KOPT-K1 (cell line): Measurements from ENCODE around the gene MALRD1.

ENCODE experiments used
- H3K27ac ChIP-seq: fragments of 200-600 bp; sonication (generic); 2 replicates; pipeline ENCODE4 v1.5.1; 2016; ENCODE audit warnings: antibody characterized with exemption, mild to moderate bottlenecking, low read depth, low read length; ENCODE audit not compliant: poor library complexity, severe bottlenecking
- H3K36me3 ChIP-seq: fragments of 200-600 bp; sonication (generic); 2 replicates; pipeline ENCODE4 v1.5.1; 2017; ENCODE audit warnings: antibody characterized with exemption, mild to moderate bottlenecking, low read length, moderate library complexity; ENCODE audit not compliant: insufficient read depth
- H3K9me3 ChIP-seq: fragments of 200-600 bp; sonication (generic); 2 replicates; pipeline ENCODE4 v1.5.1; 2017; ENCODE audit warnings: antibody characterized with exemption, low read length, mild to moderate bottlenecking; ENCODE audit not compliant: insufficient read depth, poor library complexity, severe bottlenecking

Gene MALRD1

DNA sequence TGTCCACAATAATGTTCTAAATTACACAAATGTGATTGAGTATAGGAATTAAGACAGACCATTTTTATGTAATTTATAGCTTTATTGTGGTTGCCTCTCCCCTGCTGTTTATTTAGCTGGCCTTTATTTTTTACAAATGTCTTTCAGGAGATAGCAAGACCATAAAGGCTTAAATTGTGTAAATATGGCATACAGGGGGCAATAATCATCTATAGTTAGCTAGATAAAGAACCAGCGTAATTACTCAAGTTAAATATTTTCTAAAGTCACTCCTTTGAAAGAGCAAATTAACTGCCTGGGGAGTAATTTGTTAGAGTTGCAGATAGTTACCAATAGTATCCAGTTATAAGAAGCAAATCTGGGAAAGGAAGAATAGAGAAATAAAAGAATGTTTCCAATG lies at the start of gene MALRD1:
TSS of gene MALRD1 (plus strand) at position 313 of the 400 bp plus-strand sequence. CDS start 138 bp downstream, outside the sequence.
- no peaks in the 10 kb centered on the region for H3K9me3 ChIP-seq
- H3K27ac ChIP-seq = no peak within 1 kb of the TSS
- no peaks in the 10 kb centered on the region for H3K36me3 ChIP-seq

DNA sequence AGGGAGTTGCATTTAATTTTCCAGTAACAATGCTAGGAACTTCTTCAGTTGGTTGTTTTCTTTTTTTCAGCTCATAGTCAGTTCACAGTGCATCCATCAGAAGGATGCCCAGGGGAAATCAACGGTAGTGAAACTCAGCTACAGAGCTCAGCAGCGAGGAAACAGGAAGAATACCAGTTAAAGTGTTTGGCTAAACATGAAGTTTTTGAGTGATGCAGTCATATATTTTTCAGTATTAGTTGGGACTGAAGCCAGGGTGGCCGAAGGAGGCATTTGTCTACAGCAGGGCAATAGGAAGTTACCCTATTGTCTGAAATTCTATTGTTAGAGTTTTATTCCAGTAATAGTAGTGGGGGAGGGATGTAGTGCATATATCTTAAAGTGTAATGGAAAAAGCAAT lies 45.3 kb upstream of the MALRD1 start:
- H3K9me3 ChIP-seq = no peaks in the 10 kb centered on the region

DNA sequence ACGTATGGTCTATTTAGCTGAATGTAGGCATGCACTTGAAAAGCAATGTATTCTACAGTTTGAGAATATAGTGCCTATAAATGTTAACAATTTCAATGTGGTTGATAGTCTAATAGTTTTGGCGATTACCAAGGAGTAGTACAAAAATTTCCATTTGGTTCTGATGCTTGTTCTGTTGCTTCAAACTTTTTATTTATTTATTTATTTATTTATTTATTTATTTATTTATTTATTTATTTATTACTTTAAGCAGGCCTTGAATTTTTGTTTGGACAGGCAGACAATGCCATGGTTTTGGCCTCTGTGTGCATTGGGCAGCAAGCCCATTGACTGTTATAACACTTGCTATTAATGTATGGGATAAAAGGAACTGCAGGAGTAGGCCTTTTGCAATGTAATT lies 36.5 kb upstream of the MALRD1 start:
- H3K9me3 ChIP-seq = no peaks in the 10 kb centered on the region
- no peak overlapping the region for H3K27ac ChIP-seq
- no peaks in the 10 kb centered on the region for H3K36me3 ChIP-seq

More for the DNA sequence above, 45.3 kb upstream of the MALRD1 start:
- H3K36me3 ChIP-seq = no peaks in the 10 kb centered on the region
- H3K27ac ChIP-seq = no peak overlapping the region

DNA sequence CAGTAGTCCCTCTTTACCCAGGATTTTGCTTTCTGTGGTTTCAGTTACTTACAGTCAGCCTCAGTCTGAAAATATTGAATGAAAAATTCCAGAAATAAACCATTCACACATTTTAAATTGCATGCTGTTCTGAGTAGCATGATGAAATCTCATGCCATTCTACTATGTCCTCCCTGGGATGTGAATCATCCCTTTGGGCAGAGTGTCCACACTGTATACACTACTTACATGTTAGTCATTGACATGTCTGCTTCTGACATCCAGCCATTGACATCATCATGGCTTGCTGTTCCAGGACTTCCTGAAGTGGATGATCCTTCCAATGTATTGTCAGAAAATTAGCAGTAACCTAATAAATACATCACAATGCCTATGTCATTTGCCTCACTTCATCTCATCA lies 34.6 kb upstream of the MALRD1 start:
- no peaks in the 10 kb centered on the region for H3K36me3 ChIP-seq
- H3K9me3 ChIP-seq = no peaks in the 10 kb centered on the region
- H3K27ac ChIP-seq = no peak overlapping the region

DNA sequence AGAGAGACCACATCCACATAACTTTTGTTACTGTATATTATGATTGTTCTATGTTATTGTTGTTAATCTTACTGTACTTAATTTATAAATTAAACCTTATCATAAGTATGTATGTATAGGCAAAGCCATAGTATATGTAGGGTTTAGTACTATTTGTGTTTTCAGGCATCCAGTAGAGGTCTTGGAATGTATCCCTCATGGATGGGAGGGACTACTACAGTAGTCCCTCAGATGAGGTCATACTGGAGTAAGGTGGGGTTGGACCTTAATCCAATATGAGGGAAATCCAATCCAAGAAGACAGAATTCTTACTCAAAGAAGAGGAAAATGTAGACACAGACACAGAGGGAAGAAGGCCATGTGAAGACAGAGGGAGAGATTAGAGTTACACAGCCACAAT lies 34.1 kb upstream of the MALRD1 start:
- no peaks in the 10 kb centered on the region for H3K9me3 ChIP-seq
- H3K27ac ChIP-seq = no peak overlapping the region
- H3K36me3 ChIP-seq = no peaks in the 10 kb centered on the region

DNA sequence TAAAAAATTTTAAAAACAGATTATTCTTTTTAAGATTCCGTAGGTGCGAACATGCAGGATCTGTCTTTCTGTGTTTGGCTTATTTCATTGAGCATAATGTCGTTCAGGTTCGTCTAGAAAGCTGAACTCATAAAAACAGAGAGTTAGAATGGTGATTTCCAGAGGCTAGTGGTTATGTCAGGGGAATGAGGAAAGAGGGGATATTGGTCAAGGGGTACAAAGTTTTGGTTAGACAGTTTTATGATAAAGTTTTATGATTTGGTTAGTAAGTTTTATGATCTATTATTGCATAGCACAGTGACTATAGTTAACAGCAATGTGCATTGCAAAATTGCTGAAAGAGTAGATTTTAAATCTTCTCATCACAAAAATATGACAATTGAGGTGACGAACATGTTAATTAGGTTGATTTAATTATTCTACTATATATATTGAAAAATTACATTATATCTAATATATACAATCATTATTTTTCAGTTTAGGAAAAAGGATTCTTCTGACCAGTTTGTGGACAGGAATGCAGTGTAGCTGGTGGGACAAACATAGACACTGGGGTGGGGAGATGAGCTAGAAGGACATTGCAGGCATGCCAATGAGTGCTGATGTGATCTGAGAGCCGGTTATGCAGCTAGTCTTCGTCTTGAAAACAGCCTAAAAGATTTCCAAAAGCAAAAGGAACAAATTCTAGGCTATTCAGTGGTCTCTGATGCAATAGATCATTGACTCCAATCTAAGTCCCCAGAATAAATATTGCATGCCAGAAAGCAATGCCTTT lies 31.3 kb upstream of the MALRD1 start:
- no peak overlapping the region for H3K27ac ChIP-seq
- no peaks in the 10 kb centered on the region for H3K9me3 ChIP-seq
- no peaks in the 10 kb centered on the region for H3K36me3 ChIP-seq

DNA sequence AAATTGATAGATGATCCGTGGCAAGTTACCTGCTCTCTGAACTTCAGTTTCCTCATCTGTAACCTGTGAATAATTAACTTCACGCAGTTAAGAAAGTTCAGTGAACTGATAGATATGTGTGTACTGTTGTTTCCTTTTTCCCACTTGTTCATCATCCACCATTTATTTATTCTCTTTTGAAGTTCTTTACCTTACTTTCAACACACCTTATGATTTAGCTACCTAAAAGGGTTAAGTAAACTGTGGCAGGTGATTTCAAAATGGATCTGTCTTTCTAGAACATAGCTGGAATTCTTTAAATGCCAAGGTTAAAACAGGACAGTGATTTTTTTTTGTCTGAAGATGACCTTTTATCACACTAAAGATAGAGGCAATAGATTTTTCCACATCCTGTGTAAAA lies 27.4 kb upstream of the MALRD1 start:
- H3K36me3 ChIP-seq = no peaks in the 10 kb centered on the region
- no peaks in the 10 kb centered on the region for H3K9me3 ChIP-seq
- no peak overlapping the region for H3K27ac ChIP-seq

DNA sequence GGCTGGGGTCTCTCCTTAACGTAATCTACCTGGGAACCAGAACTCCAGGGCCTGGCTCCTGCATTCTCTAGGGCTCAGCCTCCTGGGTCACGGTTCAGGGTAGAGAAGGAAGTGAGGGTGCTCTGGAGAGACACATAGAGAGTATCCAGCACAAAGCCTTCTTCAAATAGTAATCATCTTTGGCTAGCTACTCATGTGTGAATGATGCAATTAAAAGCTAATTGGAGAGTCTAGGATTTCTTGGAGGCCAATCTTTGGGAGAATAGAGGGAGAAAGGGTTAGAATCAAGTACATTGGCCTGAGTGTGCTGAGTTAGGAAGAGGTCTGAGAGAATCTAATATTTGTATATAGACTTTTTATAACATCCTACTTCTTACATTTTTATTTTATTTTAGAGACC lies 24.0 kb upstream of the MALRD1 start:
- no peak overlapping the region for H3K27ac ChIP-seq
- no peaks in the 10 kb centered on the region for H3K36me3 ChIP-seq
- no peaks in the 10 kb centered on the region for H3K9me3 ChIP-seq

DNA sequence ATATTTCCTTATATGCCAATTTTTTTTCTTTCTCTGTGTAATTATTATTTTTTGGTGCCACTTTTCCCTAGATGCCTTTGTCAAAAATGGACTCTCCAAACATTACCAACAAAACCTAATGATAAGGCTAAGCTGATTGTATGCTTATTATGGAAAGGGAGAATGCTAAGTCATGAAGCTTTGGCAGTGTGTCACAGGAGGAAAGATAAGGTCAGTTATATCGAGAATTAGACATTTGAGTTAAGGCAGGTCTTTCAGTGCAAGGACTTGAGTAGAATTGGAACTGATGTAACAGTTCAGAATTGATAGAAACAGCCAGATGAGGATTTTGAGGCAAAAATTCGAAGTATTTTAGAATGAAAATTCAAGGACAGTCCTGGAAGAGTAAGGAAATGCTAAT lies 16.8 kb upstream of the MALRD1 start:
- H3K36me3 ChIP-seq = no peaks in the 10 kb centered on the region
- no peak overlapping the region for H3K27ac ChIP-seq
- H3K9me3 ChIP-seq = no peaks in the 10 kb centered on the region

DNA sequence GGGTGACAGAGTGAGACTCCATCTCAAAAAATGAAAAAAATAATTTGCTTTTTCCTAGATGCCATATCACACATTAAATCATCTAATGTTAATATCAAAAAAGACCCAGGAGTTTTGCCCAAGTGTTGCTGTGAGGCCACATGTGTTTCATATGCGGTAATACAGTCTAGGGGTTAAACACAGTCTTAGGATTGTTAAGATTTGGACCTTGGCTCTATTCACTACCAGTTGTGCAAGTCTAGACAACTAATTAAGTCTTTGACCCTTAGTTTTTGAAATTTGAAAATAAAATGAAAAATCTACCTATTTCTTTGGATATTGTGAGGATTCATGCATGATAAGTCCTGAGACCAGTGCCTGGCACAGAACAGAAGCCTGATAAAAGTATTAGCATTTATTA lies 14.9 kb upstream of the MALRD1 start:
- no peak overlapping the region for H3K27ac ChIP-seq
- H3K36me3 ChIP-seq = no peaks in the 10 kb centered on the region
- no peaks in the 10 kb centered on the region for H3K9me3 ChIP-seq

DNA sequence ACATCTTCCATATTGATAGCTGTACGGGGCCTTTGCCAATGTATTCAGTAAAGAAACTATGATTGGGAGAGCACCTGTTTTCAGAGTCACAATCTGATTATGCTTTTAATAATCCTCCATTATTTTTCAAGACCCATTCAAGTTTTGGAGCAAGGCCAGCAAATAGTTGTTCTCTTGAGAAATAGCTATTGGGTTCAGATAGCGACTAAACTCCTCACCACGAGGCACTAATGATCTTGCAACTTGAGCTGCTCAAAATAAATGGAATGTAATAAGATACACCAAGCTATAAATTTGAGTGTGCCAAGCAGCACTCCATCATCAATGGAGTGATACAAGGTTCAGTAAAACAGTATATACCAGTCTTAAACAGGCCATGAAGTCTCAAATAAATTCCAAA lies 7.4 kb upstream of the MALRD1 start:
- Histone ChIP-seq H3K9me3 (no peaks in the 10 kb centered on the region), H3K27ac (no peak overlapping the region), H3K36me3 (no peaks in the 10 kb centered on the region)

DNA sequence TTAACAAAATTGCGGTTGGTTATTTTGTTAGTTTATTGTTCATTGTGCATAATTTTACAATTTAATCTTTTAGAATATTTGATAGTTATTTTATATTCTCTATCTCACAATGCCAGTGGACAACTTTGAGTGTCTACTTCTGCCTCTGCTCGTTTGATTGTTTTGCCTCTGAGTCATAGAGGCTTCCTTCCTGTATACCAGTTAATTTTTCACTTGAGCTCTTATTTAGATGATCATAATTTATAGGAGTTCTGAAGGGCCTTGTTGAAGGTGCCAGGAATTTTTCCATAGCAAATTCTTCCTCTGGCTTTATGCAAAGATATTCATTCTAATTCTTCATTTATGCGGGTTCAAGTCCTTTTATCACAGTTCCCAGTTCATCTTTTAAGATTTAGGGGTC lies 5.2 kb upstream of the MALRD1 start:
- Histone ChIP-seq H3K9me3 (no peaks in the 10 kb centered on the region), H3K27ac (no peak overlapping the region), H3K36me3 (no peaks in the 10 kb centered on the region)

DNA sequence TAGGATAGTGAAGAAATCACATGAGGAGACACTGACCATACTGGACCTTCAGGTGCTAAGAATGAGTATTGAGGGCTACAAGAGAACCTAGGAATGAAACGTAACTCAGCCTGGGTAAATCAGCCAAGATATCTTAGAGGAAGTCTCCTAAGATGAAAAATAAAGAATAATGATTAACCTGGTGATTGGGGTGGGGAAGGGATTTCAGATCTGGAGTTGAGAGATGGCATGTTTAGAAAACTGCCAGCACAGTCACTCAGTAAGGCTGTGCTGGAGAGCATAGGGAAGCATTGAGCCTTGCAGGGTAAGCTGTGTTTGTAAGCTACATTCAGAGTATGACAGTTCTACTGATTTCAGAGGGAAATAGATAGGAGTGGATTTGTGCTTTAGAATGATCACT lies 1.9 kb upstream of the MALRD1 start:
- Histone ChIP-seq H3K9me3 (no peaks in the 10 kb centered on the region), H3K36me3 (no peaks in the 10 kb centered on the region), H3K27ac (no peak overlapping the region)

DNA sequence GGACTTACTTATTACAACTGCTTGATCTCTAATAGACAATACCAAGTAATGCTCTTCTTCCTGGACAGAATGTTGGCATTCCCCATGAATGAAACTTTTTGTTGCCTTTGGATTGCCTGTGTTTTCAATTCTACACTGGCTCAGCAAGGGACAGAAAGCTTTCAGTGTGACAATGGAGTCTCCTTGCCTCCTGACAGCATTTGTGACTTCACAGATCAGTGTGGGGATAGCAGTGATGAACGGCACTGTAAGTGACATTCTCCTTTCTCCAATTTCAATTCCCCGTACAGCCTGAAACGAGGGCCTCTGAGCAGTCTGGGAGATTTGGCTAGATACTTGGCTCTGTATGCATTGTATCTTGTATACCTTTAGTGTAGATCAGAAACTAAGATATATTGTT lies 290 bp downstream of the MALRD1 start:
- H3K9me3 ChIP-seq = no peaks in the 10 kb centered on the region
- no peak overlapping the region for H3K27ac ChIP-seq
- no peaks in the 10 kb centered on the region for H3K36me3 ChIP-seq

DNA sequence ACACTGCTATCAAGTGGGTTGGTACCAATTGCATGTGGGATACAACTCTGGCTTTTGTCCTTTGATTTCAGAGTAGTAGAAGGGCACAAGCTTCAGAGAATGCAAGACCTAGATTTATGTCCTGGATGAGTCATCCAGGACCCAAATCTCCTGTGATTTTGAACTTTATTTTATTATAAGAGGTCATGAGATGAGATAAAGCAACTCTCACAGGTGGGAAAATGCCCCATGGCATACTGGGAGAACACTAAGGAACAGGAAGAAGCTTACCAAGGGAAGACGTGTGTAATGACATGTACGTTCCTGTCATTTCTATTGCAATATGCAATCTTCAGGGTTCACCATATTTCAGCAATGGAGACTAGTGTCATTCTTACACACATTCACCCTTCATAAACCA lies 966 bp downstream of the MALRD1 start:
- H3K27ac ChIP-seq = no peak overlapping the region
- H3K9me3 ChIP-seq = no peaks in the 10 kb centered on the region
- no peaks in the 10 kb centered on the region for H3K36me3 ChIP-seq

DNA sequence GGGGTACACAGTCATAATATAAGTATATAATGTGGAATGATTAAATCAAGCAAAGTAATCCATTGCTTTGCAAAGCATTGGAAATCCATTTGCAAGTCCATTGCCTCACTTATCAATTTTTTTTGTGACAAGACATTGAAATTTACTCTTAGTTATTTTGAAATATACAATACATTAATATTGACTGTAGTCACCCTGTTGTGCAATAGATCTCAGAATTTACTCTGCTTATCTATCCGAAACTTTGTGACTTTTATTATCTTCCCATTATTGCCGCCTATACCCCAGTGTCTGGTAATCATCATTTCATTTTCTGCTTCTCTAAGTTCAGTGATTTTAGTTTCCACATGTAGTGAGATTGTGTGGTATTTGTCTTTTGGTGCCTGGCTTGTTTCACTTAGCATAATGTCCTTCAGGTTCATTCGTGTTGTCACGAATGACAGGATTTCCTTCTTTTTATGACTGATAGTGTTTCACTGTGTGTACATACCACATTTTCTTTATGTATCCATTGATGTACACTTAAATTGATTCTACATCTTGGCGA lies 5.8 kb downstream of the MALRD1 start:
- Histone ChIP-seq H3K27ac (no peak overlapping the region), H3K36me3 (no peaks in the 10 kb centered on the region), H3K9me3 (no peaks in the 10 kb centered on the region)
